Endothelial cell of umbilical vein (primary cell): ENCODE results near the gene PARP9.

ENCODE experiments used
- EZH2 ChIP-seq: IDR thresholded peaks from 2 replicates; pipeline ENCODE4 v1.6.1; 2012; ENCODE audit warnings: borderline replicate concordance, low read depth, mild to moderate bottlenecking, moderate library complexity, low read length, inconsistent platforms; ENCODE audit not compliant: severe bottlenecking
- FOS ChIP-seq: IDR thresholded peaks from 2 replicates; pipeline ENCODE4 v1.6.1; 2011; ENCODE audit warnings: mild to moderate bottlenecking, low read length, moderate library complexity, borderline replicate concordance; ENCODE audit not compliant: insufficient read depth
- JUN ChIP-seq: IDR thresholded peaks from 2 replicates; pipeline ENCODE4 v1.6.1; 2011; ENCODE audit warnings: borderline replicate concordance, low read depth; ENCODE audit not compliant: insufficient read length, insufficient read depth
- MYC ChIP-seq: IDR thresholded peaks from one replicate; pipeline ENCODE4 v1.6.1; 2011; ENCODE audit warnings: mild to moderate bottlenecking, low read depth, low read length
- POLR2A ChIP-seq: IDR thresholded peaks from 2 replicates; pipeline ENCODE4 v1.6.1; 2012; ENCODE audit warnings: low read depth, mild to moderate bottlenecking, control low read depth, low read length
- POLR2AphosphoS5 ChIP-seq: IDR thresholded peaks from 2 replicates; pipeline ENCODE4 v1.6.1; 2012; ENCODE audit warnings: low read depth, mild to moderate bottlenecking, control low read depth, low read length, moderate library complexity; ENCODE audit not compliant: insufficient read depth
- TF ChIP-seq, protein P1 (sequence below), 2 donors: IDR thresholded peaks; 1 replicate in 1 of 2; 2 replicates in 1 of 2; pipeline ENCODE4 v1.5.1; 2011; ENCODE audit warnings: low read length in 2 of 2, mild to moderate bottlenecking in 2 of 2, moderate library complexity in 2 of 2, control low read depth in 1 of 2, inconsistent platforms in 1 of 2, low read depth in 1 of 2; ENCODE audit not compliant: insufficient read depth in 1 of 2; ENCODE audit errors: extremely low read depth in 1 of 2

DNA sequence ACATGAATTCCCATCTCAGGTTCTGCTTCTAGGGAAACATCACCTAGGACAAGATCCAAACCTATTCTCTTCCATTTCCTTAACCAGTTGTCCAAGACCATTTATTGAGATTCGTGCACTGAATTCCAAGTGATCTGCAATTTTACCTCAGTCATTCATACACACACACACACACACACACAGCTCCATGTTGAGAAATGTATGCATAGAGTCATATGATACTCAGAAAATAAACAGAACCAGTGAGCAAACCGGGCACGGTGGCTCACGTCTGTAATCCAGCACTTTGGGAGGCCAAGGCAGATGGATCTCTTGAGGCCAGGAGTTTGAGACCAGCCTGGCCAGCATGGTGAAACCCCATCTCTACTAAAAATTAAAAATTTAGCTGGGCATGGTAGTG lies 43.2 kb downstream of the PARP9 start:
- TF ChIP-seq EZH2 (no peak), POLR2A (no peak), POLR2AphosphoS5 (no peak), JUN (no peak), FOS (no peak), MYC (no peak)
- TF ChIP-seq, protein P1, sequence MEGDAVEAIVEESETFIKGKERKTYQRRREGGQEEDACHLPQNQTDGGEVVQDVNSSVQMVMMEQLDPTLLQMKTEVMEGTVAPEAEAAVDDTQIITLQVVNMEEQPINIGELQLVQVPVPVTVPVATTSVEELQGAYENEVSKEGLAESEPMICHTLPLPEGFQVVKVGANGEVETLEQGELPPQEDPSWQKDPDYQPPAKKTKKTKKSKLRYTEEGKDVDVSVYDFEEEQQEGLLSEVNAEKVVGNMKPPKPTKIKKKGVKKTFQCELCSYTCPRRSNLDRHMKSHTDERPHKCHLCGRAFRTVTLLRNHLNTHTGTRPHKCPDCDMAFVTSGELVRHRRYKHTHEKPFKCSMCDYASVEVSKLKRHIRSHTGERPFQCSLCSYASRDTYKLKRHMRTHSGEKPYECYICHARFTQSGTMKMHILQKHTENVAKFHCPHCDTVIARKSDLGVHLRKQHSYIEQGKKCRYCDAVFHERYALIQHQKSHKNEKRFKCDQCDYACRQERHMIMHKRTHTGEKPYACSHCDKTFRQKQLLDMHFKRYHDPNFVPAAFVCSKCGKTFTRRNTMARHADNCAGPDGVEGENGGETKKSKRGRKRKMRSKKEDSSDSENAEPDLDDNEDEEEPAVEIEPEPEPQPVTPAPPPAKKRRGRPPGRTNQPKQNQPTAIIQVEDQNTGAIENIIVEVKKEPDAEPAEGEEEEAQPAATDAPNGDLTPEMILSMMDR (IDR thresholded peaks at IDR 0.05; ENCODE audit: extremely low read depth in 1 of 2, insufficient read depth in 1 of 2, low read depth in 1 of 2, low read length in 2 of 2): no peak
